SH-SY5Y (cell line): Measurements from ENCODE around the gene CEP170.

Experiments used
- GATA2 ChIP-seq: IDR thresholded peaks from 2 replicates; pipeline ENCODE4 v1.6.1; 2011; ENCODE audit warnings: mild to moderate bottlenecking, low read depth, low read length
- GATA3 ChIP-seq: IDR thresholded peaks from 2 replicates; pipeline ENCODE4 v1.6.1; 2011; ENCODE audit warnings: low read depth, mild to moderate bottlenecking, low read length, moderate library complexity

CEP170 gene

DNA sequence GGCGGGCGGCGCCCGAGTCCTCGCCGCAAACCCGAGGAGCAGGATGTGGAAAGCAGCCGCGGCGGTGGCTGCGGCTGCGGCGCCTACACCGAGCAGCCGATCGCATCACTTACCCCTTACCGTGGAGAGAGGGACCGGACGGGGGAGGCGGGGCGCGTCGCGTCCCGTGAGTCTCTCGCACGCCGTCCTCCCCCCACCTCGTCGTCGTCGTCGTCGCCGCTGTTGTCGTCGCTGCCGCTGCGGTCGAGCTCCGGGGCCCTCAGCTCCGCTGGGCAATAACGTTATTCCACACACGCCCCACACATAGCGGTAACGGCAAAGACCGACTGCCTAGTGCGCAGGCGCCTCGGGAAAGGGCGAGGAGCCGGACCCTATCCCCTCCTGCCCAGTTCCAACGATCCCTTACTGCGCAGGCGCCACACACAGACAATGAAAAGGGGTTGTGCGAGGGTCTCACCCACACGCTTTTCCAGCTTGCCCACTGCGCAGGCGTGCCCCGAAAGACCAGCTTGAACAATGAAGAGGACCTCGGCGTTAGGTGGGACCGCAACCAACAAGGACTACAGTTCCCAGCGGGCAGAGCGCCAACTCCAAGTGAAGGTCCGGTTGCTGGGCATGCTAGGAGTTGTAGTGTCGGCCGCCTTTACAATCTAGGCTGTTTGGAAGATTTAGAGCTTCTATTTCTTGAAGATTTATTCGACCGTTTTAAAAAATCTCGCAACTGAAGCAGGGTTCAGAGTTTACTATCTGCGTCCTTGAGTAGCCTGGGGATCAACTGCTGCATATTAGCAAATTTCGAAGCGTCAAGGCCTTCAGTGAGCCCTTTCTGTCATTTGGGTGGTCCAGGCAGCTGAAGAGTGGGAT, at the start of gene CEP170:
TSS of gene CEP170 (minus strand) at position 355 of the 864 bp plus-strand sequence. CDS start 30,001 bp downstream, outside the sequence.
- TF ChIP-seq GATA2 (peak; percentile 21; the same call in 1 of the 2 replicates), GATA3 (no peak)

DNA sequence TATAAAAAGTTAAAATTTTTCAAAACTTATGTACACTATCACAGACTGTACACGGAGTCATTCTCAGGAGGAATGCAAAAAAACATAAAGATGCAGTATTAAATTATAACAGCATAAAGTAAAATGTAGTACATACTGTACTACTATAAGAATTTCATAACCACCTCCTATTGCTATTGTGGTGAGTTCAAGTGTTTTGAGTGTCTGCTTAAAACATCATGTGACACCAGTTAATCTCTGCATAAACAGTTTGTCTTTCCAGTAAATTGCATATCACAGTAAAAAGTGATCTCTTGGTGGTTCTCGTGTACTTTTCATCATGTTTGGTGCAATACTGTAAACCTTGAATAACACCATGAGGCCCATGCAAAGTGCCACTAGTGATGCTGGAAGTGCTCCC, 46.0 kb upstream of the CEP170 start:
- TF ChIP-seq GATA2 (no peak), GATA3 (no peak)

DNA sequence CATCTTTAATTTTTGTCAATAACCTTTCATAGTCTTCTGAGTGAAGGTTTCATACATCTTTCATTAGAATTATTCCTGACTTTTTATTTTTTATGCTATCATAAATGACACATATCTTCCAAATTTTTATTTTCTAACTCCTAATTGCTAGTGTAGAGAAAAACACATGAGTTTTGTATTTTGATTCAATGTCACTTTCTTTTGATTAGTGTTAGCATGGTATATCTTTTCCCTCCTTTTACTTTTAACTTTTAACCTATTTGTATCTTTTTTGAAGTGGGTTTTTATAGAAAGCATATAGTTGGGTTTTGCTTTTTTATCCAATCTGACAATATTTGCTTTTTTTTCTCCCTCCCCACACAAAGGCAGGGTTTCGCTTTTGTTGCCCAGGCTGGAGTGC, 44.0 kb upstream of the CEP170 start:
- TF ChIP-seq GATA2 = no peak
- no peak for TF ChIP-seq GATA3

DNA sequence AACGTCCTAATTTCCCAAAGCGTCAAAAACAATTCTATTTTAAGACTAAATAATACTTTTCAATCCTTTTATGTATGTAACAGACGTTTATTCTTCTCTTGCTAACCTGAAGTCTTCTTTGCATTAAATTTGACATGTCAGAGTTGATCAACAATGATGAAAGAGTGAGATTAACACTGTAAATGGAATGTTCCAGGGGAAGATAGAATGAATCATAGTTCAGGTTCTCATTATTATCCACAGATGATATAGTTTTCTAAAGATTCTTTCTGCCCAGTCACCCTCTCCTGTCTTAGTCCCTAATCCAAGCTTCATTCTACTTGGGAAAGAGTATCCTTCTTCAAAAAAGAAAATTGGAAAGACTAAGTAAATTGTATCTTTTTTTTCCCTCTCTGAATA, 39.6 kb upstream of the CEP170 start:
- TF ChIP-seq GATA3 (no peak), GATA2 (no peak)

DNA sequence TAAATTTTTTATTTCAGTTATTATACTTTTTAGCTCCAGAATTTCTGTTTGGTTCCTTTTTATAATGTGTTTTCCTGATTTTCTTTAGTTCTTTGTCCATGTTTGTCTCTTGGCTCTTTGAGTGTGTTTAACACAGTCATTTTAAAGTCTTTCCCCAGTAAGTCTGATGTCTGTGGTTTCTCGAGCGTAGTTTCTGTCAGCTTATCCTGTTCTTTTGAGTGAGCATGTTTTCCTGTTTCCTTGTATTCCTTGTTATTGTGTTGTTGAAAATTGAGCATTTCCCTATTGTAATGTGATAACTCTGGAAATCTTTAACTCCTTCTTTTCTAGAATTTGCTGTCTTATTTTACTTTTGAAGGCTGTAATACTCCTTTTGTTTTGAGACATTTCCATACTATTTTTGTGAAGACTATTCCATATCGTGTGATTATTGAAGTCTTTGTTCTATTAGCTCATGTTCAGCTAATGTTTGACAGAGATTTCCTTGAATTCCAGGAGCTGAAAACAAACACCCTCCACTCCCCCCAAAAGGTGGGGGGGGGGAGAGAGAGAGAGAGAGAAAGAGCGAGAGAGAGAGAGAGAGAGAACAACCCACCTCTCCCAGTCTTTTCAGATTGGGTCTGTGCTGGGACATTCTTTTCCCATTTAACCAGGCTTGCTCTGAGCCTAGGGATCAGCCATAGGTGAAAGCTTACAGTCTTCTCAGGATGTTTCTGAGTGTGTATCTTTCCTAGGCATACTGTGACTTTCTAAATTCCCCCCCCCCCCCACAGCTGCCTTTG, 39.1 kb upstream of the CEP170 start:
- TF ChIP-seq GATA2 (no peak), GATA3 (no peak)

DNA sequence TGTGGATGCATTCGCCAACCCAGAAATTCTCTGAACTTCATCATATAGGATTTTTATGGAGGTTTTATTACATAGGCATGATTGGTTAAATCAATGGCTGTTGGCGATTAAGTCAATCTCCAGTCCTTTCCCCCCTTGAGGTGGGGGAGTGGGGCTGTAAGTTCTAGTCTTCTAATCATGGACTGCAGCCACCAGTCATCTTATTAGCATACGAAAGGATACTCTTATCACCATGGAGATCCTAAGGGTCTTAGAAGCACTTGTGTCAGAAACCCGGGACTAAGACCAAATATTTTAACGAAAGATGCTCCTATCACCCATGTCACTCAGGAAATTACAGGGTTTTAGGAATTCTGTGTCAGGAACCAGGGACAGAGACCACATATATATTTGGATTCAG, 37.0 kb upstream of the CEP170 start:
- TF ChIP-seq GATA2 (no peak), GATA3 (no peak)

DNA sequence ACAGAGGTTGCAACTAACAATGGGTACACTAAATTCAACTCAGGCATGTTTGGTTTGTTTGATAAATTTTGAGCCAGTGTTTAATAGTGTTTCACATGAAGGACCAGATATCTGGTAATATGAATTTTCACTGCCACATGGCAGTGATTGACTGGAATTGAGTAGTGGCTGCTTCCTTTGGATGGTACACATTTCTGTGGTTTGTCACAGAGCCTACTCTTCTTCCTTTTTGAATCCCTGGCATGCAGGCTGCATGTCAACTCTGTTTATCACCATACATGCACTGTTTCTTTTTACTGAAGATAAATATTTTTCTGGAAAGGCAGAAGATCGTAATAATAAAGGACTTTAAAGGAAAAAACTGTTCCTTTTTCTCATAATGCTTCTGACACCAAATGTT, 36.2 kb upstream of the CEP170 start:
- TF ChIP-seq GATA3 = no peak
- no peak for TF ChIP-seq GATA2

DNA sequence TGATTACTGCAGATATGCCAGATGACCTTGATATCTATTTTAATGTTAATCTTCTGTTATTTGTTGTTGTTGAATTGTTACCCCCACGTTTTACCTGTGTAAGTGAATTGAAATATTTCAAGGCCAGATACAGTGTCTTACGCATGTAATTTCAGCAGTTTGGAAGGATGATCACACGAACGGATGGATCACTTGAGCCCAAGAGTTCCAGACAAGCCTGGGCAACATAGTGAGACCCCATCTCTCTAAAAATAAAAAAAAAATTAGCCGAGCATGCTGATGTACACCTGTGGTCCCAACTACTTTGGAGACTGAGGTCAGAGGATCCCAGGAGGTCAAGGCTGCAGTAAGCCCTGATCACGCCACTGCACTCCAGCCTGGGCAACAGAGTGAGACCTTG, 33.0 kb upstream of the CEP170 start:
- no peak for TF ChIP-seq GATA2
- TF ChIP-seq GATA3 = no peak

DNA sequence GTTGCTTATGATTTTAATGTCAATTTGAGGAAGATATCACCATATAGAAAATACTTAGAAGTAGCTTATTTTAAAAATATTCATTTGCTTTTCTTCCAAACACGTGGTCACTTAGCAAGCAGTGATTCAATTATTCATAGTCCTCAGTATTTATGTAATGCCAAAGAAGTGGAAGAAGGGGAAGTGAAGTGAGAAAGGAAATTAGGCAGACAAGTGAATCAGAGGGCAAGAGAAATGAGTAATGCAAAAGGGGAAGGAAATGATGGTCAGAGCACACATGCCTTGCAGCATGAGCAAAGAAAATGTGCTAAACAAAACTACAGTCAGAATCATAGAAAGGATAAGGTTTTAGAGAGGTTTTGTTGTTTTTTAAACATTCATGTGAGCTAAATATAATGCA, 32.6 kb upstream of the CEP170 start:
- TF ChIP-seq GATA3 (no peak), GATA2 (no peak)

DNA sequence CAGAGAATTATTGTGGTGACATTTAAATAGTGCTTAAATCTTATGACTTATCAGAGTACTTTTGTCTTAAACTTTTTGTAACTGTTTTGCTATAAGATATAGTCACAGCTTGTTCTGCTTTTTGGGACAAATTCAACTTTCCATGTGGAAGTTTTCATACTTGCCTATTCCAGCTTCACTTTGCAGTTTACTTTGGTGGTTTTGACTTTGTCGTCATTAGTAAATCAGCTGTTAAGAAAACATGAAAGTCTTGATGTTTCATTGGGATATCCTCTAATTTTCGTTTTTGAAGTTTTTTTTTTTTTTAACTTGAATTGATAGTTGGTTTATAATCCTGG, 32.0 kb upstream of the CEP170 start:
- no peak for TF ChIP-seq GATA2
- TF ChIP-seq GATA3 = no peak

DNA sequence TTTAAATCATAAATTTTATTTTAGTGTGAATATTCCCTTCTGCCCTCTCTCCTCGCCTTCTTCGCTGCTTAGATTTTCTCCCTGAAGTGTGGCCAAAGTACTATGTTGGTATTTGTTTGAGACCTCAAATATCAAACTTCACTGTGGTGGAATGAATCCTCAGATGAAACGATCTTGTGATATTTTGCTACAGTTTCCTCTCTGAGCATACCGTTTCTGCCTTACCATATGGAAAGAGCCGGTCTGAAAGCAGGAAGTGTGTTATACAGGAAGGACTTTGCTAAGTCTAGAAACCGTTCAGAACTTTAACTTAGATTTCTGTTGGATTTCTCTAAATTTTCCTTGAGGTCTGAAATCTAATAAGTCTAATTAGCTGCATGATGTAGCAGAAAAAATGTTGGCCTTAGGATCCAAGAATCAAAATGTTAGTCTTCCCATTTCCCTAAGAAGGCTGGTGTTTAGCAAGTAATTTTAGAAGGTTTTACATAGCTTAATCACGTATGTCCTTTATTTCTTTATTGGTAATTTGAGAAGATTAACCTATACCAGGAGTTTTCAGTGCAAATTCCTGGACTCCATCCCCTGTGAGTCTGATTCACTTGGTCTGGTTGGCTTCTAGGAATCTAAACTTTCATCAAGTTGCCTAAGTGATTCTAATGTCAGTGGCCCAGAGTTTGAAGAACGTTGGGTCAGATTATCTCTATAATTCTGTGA, 31.5 kb upstream of the CEP170 start:
- TF ChIP-seq GATA3 = no peak
- no peak for TF ChIP-seq GATA2

DNA sequence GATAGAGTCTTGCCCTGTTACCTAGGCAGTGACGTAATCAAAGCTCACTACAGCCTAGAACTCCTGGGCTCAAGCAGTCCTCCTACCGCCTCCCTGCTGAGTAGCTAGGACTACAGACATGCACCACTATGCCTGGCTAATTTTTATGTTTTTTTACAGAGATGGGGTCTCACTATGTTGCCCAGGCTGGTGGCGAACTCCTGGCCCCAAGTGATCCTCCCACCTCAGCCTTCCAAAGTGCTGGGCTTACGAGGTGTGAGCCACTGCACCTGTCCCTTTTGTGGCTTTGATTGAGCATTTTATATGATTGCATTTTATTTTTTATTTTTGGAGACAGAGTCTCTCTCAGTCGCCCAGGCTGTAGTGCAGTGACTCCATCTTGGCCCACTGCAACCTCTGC, 26.6 kb upstream of the CEP170 start:
- no peak for TF ChIP-seq GATA3
- TF ChIP-seq GATA2 = no peak

DNA sequence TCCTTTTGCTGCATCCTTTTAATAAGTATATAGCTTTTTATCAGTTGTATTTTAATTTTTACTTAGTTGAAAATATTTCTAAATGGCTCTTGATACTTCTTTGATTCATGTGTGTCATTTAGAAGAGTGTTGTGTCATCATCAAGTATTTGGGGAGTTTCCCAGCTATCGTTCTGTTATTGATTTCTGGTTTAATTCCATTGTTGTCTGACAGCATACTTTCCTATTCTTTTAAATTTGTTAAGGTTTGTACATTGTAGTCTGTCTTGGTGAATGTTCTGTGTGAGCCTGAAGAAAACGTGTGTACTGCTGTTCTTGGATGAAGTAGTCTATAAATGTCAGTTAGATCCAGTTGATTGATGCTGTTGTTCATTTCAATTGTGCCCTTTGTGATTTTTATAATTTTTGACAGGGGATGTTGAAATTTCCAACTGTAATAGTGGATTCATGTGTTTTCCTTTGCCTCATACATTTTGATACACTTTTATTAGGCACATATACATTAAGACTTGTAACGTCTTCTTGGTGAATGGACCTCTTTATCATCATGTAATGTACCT, 25.6 kb upstream of the CEP170 start:
- TF ChIP-seq GATA3 = no peak
- TF ChIP-seq GATA2 = no peak

DNA sequence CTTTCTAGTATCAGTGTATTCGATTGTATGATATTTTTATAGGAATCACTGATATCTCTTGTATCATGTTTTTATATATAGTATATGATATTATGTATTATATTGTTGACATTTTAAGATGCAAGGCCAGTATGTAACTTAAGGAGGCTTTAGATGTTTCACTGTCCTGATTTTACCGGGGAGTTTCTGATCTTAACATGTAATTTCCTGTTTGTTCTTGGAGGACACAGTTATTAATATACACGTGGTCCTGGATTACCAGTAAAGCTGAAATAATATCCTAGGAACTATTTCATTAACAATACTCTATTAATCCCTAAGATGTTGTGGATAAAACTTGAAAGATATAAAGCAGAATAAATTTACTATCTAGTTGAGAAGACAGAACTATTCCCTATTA, 20.2 kb upstream of the CEP170 start:
- TF ChIP-seq GATA3 (no peak), GATA2 (no peak)

DNA sequence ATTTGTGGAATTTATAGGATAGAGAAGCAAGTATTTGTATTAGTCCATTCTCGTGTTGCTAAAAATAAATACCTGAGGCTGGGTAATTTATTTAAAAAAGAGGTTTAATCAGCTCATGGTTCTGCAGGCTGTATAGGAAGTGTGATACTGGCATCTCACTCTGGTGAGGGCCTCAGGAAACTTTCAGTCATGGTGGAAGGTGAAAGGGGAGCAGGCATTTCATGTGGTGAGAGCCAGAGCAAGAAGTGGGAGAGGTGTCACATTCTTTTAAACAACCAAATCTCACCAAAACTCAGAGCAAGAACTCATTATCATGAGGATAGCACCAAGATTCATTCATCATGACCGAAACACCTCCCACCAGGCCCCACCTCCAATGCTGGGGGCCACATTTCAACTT, 18.9 kb upstream of the CEP170 start:
- TF ChIP-seq GATA3 = no peak
- no peak for TF ChIP-seq GATA2
